ENCODE results near the gene KDM7A. TPM values are rescaled to one million over a fixed set of nuclear protein-coding genes. Genes with fewer than 3 reads are reported as not detected.

Gene KDM7A
- total RNA-seq, 1 donor from 2014 or later, result 25.4 TPM

DNA sequence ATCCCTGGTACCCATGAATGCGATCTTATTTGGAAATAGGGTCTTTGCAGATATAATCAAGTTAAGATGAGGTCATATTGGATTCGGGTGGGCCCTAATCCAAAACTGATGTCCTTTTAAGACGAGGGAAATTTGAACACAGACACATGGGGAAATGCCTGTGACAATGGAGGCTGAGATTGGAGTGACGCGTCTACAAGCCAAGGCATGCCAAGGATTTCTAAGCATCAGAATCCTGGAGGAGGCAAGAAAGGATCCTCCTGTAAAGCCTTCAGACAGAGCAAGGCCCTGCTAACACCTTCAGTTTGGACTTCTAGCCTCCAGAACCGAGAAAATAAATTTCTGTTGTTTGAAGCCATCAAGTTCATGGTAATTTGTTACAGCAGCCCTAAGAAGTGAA, 132.5 kb downstream of the KDM7A start:
- TF ChIP-seq, protein P1, sequence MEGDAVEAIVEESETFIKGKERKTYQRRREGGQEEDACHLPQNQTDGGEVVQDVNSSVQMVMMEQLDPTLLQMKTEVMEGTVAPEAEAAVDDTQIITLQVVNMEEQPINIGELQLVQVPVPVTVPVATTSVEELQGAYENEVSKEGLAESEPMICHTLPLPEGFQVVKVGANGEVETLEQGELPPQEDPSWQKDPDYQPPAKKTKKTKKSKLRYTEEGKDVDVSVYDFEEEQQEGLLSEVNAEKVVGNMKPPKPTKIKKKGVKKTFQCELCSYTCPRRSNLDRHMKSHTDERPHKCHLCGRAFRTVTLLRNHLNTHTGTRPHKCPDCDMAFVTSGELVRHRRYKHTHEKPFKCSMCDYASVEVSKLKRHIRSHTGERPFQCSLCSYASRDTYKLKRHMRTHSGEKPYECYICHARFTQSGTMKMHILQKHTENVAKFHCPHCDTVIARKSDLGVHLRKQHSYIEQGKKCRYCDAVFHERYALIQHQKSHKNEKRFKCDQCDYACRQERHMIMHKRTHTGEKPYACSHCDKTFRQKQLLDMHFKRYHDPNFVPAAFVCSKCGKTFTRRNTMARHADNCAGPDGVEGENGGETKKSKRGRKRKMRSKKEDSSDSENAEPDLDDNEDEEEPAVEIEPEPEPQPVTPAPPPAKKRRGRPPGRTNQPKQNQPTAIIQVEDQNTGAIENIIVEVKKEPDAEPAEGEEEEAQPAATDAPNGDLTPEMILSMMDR (IDR thresholded peaks at IDR 0.05; ENCODE audit: partially characterized antibody, unreplicated experiment), result no peak
- Mint-ChIP-seq H3K4me3 (ENCODE audit: unreplicated experiment) (no peak overlapping the region), H3K9me3 (ENCODE audit: unreplicated experiment) (peaks cover 5% of the 10 kb centered on the region), H3K27me3 (ENCODE audit: unreplicated experiment) (no peaks in the 10 kb centered on the region), H3K27ac (ENCODE audit: unreplicated experiment) (no peak overlapping the region), H3K4me1 (ENCODE audit: low read depth, unreplicated experiment) (peaks cover 6% of the 10 kb centered on the region), H3K36me3 (ENCODE audit: unreplicated experiment) (no peaks in the 10 kb centered on the region)
- no peak for DNase-seq

DNA sequence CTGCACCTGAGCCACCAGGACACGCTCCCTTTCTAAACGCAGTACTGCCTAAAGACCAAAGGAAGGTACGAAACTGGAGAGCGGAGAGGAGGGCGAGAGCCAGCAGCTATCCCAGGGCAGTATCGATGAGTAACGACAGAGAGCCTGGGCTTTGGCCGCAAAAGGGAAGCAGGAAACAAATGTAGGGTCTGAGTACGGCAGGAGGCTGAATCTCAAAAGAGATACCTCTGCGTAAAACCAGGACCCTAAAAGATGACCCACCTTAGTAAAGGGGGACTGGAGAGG, 134.5 kb downstream of the KDM7A start:
- H3K27me3 Mint-ChIP-seq (ENCODE audit: unreplicated experiment), result peaks cover 6% of the 10 kb centered on the region
- H3K4me1 Mint-ChIP-seq (ENCODE audit: low read depth, unreplicated experiment), result peaks cover 8% of the 10 kb centered on the region
- H3K27ac Mint-ChIP-seq (ENCODE audit: unreplicated experiment), result no peak overlapping the region
- peaks cover 5% of the 10 kb centered on the region for H3K9me3 Mint-ChIP-seq (ENCODE audit: unreplicated experiment)
- TF ChIP-seq, protein P1 (IDR thresholded peaks at IDR 0.05; ENCODE audit: partially characterized antibody, unreplicated experiment), result no peak
- H3K36me3 Mint-ChIP-seq (ENCODE audit: unreplicated experiment), result no peaks in the 10 kb centered on the region
- DNase-seq, result no peak
- H3K4me3 Mint-ChIP-seq (ENCODE audit: unreplicated experiment), result no peak overlapping the region

DNA sequence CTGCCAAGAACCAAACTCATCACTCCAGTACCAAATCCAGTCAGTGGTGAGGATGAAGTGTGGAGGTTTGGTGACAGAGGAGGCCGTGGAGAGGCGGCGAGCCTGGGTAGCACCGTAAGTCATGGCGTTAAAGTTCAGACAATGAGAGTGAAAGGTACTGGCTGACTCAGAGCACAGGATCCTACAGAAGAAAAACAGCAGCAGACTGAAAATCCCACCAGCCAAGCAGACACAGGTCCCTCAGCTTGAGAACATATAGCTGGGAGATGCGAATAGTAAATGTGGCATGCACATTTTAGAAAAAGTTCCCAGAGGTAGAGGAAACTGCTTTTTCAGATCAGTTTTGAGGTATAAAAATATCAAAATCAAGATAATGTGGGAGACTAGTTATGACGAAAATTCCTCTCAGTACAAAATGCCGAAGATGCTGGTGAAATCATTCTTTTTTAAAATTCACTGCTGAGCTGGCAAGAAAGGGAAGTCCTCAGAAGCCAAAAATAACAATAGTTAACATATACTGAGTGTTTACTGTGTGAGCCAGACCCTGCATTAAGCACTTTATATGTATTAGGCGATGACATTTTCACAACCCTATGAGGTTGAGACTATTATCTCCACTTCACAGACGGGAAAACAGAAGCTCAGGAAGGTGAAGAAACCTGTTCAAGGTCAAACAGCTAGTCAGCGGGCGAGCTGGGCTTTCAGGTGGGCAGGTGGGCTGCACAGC, 135.0 kb downstream of the KDM7A start:
- Mint-ChIP-seq H3K9me3 (ENCODE audit: unreplicated experiment) (peaks cover 5% of the 10 kb centered on the region), H3K36me3 (ENCODE audit: unreplicated experiment) (no peaks in the 10 kb centered on the region), H3K27me3 (ENCODE audit: unreplicated experiment) (peaks cover 6% of the 10 kb centered on the region), H3K4me3 (ENCODE audit: unreplicated experiment) (no peak overlapping the region), H3K4me1 (ENCODE audit: low read depth, unreplicated experiment) (peaks cover 8% of the 10 kb centered on the region), H3K27ac (ENCODE audit: unreplicated experiment) (no peak overlapping the region)
- DNase-seq, result no peak
- TF ChIP-seq, protein P1 (IDR thresholded peaks at IDR 0.05; ENCODE audit: partially characterized antibody, unreplicated experiment), result no peak

DNA sequence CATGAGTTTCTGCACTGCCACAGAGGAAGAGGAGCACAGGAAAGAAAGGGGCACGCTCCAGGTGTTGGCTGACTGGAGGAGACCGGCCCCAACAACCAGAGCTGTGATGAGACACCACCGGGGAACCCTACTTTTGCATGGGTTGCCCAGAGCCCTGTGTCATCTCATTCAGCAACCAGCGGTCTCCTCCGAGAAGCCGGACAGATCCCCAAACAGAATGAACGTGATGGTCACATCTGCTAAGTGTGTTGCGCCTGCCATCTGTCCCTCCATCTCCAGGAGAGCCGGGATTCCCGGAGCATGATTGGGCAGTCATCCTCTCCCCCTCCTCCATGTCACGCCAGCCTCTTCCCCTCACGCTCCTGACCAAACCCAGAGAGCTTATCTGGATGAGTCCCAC, 136.9 kb downstream of the KDM7A start:
- Mint-ChIP-seq H3K27me3 (ENCODE audit: unreplicated experiment) (peaks cover 6% of the 10 kb centered on the region), H3K9me3 (ENCODE audit: unreplicated experiment) (peaks cover 5% of the 10 kb centered on the region), H3K4me1 (ENCODE audit: low read depth, unreplicated experiment) (peaks cover 8% of the 10 kb centered on the region), H3K4me3 (ENCODE audit: unreplicated experiment) (no peak overlapping the region), H3K36me3 (ENCODE audit: unreplicated experiment) (no peaks in the 10 kb centered on the region), H3K27ac (ENCODE audit: unreplicated experiment) (peak overlapping the region; percentile 75)
- peak; percentile 30 for DNase-seq
- TF ChIP-seq, protein P1 (IDR thresholded peaks at IDR 0.05; ENCODE audit: partially characterized antibody, unreplicated experiment), result no peak

DNA sequence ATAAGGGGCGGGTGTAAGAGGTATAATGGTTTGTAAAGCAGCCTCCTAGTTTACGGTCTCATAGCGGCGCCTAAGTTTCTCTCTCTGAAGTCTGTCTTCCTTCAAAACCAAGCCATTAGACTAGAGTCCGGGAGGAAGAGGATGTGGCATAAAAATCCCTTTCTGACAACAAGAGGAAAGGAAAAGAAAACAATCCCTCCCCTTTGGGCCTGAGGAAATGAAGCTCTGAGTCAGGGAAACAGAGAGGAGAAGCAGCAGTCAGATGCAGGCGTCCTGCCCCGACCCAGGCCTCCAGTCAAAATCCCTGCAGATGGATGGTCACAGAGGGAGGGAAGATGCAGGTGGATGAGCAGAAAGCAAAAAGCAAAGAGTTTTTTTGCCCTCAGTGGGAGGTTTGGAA, 137.7 kb downstream of the KDM7A start:
- peak overlapping the region; percentile 5 for H3K4me3 Mint-ChIP-seq (ENCODE audit: unreplicated experiment)
- H3K36me3 Mint-ChIP-seq (ENCODE audit: unreplicated experiment), result no peaks in the 10 kb centered on the region
- H3K27me3 Mint-ChIP-seq (ENCODE audit: unreplicated experiment), result peaks cover 6% of the 10 kb centered on the region
- H3K9me3 Mint-ChIP-seq (ENCODE audit: unreplicated experiment), result peaks cover 5% of the 10 kb centered on the region
- TF ChIP-seq, protein P1 (IDR thresholded peaks at IDR 0.05; ENCODE audit: partially characterized antibody, unreplicated experiment), result no peak
- H3K4me1 Mint-ChIP-seq (ENCODE audit: low read depth, unreplicated experiment), result peaks cover 8% of the 10 kb centered on the region
- no peak for DNase-seq
- peak overlapping the region; percentile 53 for H3K27ac Mint-ChIP-seq (ENCODE audit: unreplicated experiment)
